ENCODE measurements around the gene RS1. TPM values are rescaled to one million over a fixed set of nuclear protein-coding genes. Genes with fewer than 3 reads are reported as not detected.

Gene RS1
- total RNA-seq, 2 experiments from 2014 or later = not detected

DNA sequence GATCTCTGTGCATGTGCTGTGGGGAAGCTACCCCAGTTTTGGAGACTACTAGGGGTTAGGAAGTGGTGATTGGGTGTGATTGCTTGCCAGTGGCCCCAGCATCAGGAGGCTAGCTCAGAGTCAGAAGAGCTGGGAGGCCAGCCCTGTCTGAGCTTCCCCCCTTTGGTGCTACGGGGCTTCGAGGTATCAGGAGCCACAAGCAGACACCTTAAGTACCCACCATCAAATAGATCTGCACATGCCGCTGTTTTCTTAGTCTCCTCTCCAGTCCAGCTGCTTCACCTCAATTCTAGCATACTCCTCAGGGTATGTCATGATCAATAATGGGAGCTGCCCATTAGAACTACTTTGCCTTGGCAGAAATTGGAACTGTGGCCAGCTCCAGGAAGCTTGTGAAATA, 24.7 kb upstream of the RS1 start:
- BruUV-seq (replicated peaks) = no TSS peak
- no peak overlapping the region for H2AFZ ChIP-seq (ENCODE audit: low read length)
- H3K4me2 ChIP-seq (ENCODE audit: low read length) = no peak overlapping the region
- H3K9me3 ChIP-seq (ENCODE audit: low read length) = no peaks in the 10 kb centered on the region
- H3K79me2 ChIP-seq (ENCODE audit: insufficient read depth, low read depth, low read length) = no peaks in the 10 kb centered on the region
- ChIA-PET POLR2A (interaction anchor here (0.7 to 0.8 kb wide), 2 partner anchors 9 to 108 kb away, joined by 3 read pairs; no protein-coding TSS in a partner anchor), CTCF (ENCODE audit: unreplicated experiment) (no interaction called here)
- no peaks in the 10 kb centered on the region for H3K36me3 ChIP-seq (ENCODE audit: insufficient read depth, low read length)
- H3K27ac ChIP-seq (ENCODE audit: low read depth, low read length, poor library complexity, severe bottlenecking) = no peak overlapping the region
- H4K20me1 ChIP-seq (ENCODE audit: insufficient read depth, low read length) = no peaks in the 10 kb centered on the region
- no peak for TF ChIP-seq CTCF (conservative IDR thresholded peaks at IDR 0.05; ENCODE audit: low read length)
- no peak for TF ChIP-seq EZH2phosphoT487 (IDR thresholded peaks at IDR 0.05; ENCODE audit: borderline replicate concordance, low read depth, low read length)
- intact Hi-C loops (cut with micrococcal nuclease; ENCODE audit: unreplicated experiment) = no loop called here
- no peak overlapping the region for H3K4me3 ChIP-seq (ENCODE audit: low read depth, low read length, poor library complexity, severe bottlenecking)
- no peaks in the 10 kb centered on the region for H3K9me2 ChIP-seq (ENCODE audit: insufficient read depth, low read length)
- no peak for DNase-seq (ENCODE audit: low spot score)
- no peaks in the 10 kb centered on the region for H3K4me1 ChIP-seq (ENCODE audit: insufficient read depth, low read length, poor library complexity, severe bottlenecking)

GRCh38 chrX:18692541-18692940, 20.6 kb upstream of the RS1 start:
- no peak for DNase-seq (ENCODE audit: low spot score)
- H3K36me3 ChIP-seq (ENCODE audit: insufficient read depth, low read length) = no peaks in the 10 kb centered on the region
- no peaks in the 10 kb centered on the region for H4K20me1 ChIP-seq (ENCODE audit: insufficient read depth, low read length)
- H3K4me1 ChIP-seq (ENCODE audit: insufficient read depth, low read length, poor library complexity, severe bottlenecking) = no peaks in the 10 kb centered on the region
- no peaks in the 10 kb centered on the region for H3K79me2 ChIP-seq (ENCODE audit: insufficient read depth, low read depth, low read length)
- H3K9me2 ChIP-seq (ENCODE audit: insufficient read depth, low read length) = no peaks in the 10 kb centered on the region
- H3K27ac ChIP-seq (ENCODE audit: low read depth, low read length, poor library complexity, severe bottlenecking) = no peak overlapping the region
- no peaks in the 10 kb centered on the region for H3K9me3 ChIP-seq (ENCODE audit: low read length)
- no peak for TF ChIP-seq EZH2phosphoT487 (IDR thresholded peaks at IDR 0.05; ENCODE audit: borderline replicate concordance, low read depth, low read length)
- TF ChIP-seq CTCF (conservative IDR thresholded peaks at IDR 0.05; ENCODE audit: low read length) = no peak
- ChIA-PET CTCF (ENCODE audit: unreplicated experiment) (no interaction called here), POLR2A (no interaction called here)
- intact Hi-C loops (cut with micrococcal nuclease; ENCODE audit: unreplicated experiment) = no loop called here
- H3K4me2 ChIP-seq (ENCODE audit: low read length) = no peak overlapping the region
- H3K4me3 ChIP-seq (ENCODE audit: low read depth, low read length, poor library complexity, severe bottlenecking) = no peak overlapping the region
- H2AFZ ChIP-seq (ENCODE audit: low read length) = no peak overlapping the region
- no TSS peak for BruUV-seq (replicated peaks)

- no peak overlapping the region for H3K4me3 ChIP-seq (ENCODE audit: low read depth, low read length, poor library complexity, severe bottlenecking)
- no peaks in the 10 kb centered on the region for H4K20me1 ChIP-seq (ENCODE audit: insufficient read depth, low read length)
- TF ChIP-seq EZH2phosphoT487 (IDR thresholded peaks at IDR 0.05; ENCODE audit: borderline replicate concordance, low read depth, low read length) (no peak), CTCF (conservative IDR thresholded peaks at IDR 0.05; ENCODE audit: low read length) (no peak)
- no peaks in the 10 kb centered on the region for H3K9me3 ChIP-seq (ENCODE audit: low read length)
- H3K27ac ChIP-seq (ENCODE audit: low read depth, low read length, poor library complexity, severe bottlenecking) = no peak overlapping the region
- intact Hi-C loops (cut with micrococcal nuclease; ENCODE audit: unreplicated experiment) = no loop called here
- no peak overlapping the region for H3K4me2 ChIP-seq (ENCODE audit: low read length)
- no peaks in the 10 kb centered on the region for H3K9me2 ChIP-seq (ENCODE audit: insufficient read depth, low read length)
- POLR2A ChIA-PET = no interaction called here
- no peak overlapping the region for H2AFZ ChIP-seq (ENCODE audit: low read length)
- H3K36me3 ChIP-seq (ENCODE audit: insufficient read depth, low read length) = no peaks in the 10 kb centered on the region
- no peak for DNase-seq (ENCODE audit: low spot score)
- BruUV-seq (replicated peaks) = no TSS peak
- no peaks in the 10 kb centered on the region for H3K4me1 ChIP-seq (ENCODE audit: insufficient read depth, low read length, poor library complexity, severe bottlenecking)
- no peaks in the 10 kb centered on the region for H3K79me2 ChIP-seq (ENCODE audit: insufficient read depth, low read depth, low read length)
- CTCF ChIA-PET (ENCODE audit: unreplicated experiment) = no interaction called here
Measured at GRCh38 chrX:18691431-18691830, 19.5 kb upstream of the RS1 start.
